LNCAP (cell line): ENCODE data around the gene WDR75.

ENCODE experiments used
- TF ChIP-seq, protein P1 (sequence below): fragments of 450-650 bp; IDR thresholded peaks from 2 replicates; pipeline ENCODE4 v1.5.1; 2017; ENCODE audit warnings: mild to moderate bottlenecking

The WDR75 gene

DNA sequence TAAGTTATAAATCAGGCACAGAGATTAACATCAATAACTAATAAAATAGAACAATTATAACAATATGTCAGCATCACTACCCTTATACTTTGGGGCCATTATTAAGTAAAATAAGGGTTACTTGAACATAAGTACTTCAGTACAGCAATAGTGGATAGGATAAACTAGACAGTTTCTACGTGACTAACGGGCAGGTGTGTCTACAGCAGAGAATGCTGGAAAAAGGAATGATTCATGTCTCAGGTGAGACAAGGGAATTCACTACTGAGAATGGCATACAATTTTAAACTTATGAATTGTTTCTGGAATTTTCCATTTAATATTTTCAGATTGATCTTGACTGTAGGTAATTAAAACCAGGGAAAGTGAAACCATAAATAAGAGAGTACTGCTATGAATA lies 5.5 kb downstream of the WDR75 start:
- TF ChIP-seq, protein P1, sequence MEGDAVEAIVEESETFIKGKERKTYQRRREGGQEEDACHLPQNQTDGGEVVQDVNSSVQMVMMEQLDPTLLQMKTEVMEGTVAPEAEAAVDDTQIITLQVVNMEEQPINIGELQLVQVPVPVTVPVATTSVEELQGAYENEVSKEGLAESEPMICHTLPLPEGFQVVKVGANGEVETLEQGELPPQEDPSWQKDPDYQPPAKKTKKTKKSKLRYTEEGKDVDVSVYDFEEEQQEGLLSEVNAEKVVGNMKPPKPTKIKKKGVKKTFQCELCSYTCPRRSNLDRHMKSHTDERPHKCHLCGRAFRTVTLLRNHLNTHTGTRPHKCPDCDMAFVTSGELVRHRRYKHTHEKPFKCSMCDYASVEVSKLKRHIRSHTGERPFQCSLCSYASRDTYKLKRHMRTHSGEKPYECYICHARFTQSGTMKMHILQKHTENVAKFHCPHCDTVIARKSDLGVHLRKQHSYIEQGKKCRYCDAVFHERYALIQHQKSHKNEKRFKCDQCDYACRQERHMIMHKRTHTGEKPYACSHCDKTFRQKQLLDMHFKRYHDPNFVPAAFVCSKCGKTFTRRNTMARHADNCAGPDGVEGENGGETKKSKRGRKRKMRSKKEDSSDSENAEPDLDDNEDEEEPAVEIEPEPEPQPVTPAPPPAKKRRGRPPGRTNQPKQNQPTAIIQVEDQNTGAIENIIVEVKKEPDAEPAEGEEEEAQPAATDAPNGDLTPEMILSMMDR = no peak

DNA sequence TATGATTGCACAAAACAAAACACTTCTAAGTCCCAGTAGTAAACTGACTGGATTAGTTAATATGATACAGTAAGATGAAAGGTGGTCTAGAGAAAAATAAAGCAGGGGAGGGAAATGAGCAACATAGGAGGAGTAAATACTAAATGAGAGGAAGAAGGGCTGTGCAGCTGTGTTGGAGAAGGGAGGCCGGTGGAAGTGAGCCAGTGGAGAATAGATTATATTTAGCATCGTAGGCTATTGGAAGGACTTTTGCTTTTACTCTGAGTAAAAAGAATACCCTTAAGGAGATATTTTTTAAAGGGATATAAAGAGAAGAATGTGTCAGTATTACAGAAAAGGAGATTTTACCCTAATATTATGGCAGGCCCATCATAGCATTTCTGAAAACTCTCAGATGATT lies 12.7 kb downstream of the WDR75 start:
- TF ChIP-seq, protein P1 = no peak

DNA sequence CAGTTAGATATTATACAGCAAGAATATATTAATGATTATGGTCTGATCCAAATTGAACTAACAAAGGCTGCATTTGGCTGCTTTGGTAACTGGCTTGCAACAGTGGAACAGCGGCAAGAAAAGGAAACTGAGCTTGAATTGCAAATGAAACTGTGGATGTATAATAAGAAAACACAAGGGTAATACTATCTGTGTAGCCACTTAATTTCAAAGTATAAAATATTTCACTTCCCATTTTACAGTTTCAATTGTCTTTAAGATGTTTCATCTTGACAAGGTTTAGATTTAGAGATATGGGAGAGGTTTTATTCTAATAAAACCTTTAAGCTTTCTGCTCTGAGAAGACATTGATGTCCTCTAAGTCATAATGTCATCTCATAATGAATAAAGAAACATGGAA lies 23.8 kb downstream of the WDR75 start:
- TF ChIP-seq, protein P1 = no peak

DNA sequence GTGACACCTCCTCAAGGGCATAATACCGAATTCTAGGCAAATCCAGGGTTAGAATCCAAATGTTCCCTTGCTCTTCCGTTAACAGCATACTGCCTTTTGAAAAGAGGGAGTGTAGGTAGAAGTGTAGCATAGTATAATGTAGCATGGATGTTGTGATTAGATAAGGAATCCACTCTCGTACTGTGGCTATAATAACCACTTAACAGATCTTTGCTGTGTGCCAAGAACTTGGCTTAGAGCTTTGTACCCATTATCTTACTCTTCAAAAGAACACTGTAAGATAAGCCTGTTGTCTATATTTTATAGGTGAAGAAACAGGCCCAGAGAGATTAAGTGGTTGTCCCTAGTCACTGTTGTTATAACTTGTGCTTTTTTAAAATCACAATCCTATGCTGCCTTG lies 24.2 kb downstream of the WDR75 start:
- TF ChIP-seq, protein P1 = no peak

DNA sequence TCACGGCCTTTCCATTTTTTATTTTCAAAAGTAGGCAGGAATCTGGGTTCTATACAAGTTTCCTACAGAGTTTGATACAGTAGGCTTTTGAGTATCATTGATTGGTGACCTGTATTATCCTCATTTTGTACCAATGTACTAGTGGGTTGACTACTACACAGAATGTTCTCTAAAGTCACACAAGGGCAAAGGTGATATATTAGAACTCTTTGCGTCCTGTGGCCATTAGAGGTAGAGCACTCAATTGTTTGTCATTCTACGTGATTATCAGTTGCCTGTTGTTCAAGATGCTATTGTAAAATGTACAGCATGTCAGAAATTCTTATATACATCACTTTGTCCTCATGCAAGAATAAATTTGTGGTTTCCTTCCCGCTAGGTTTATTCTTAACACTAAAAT lies 24.8 kb downstream of the WDR75 start:
- TF ChIP-seq, protein P1 = no peak

DNA sequence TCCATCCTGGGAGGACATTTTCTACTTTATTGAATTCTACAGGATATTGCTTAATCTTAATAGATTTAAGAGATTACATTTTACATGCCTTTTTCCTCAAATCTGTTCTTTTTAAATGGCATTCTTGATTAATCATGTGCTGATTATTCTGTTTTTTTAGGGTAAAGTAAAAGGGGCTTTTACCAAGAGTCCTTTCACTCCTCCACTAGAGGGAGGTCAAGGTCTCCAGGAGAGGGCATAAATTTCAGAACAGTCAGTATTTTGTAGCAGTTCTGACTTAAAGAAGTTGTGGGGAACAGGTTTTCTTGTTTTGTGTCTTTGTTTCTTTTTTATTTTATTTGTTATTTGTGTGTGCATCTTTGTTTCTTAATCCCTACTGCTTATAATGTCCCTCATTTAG lies 25.4 kb downstream of the WDR75 start:
- TF ChIP-seq, protein P1 = peak; percentile 67

DNA sequence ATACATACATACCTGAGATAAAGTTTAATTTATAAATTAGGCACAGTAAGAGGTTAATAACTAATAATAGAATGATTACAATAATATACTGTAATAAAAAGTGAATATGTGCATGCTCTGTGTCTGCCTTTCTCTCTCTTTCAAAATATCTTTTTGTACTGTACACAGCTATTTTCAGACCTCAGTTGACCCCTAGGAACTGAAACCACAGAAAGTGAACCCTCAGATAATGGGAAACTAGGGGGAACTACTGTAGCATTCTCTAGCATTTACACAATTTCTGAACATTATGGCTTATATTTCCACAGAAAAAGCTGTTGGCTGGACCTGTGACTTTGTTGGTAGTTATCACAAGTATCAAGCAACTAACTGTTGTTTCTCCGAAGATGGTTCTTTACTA lies 25.9 kb downstream of the WDR75 start:
- TF ChIP-seq, protein P1 = no peak

DNA sequence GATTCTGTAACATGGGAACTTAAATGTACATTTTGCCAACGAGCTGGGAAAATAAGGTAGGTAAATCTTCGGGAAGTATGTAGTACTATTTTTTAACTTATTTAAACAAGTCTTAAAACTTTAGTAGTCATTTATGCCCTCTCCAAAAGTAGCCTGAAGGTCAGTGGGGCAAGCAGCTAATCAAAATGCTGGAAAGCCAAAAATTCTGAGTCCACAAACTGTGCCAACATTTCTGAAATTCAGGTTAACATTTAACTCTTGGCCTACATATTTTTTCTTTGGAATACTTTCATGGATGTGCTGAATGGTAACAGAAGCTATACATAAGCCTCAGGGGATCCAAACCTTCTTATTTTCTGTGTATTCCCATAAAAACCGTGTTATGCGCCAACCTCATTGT lies 26.3 kb downstream of the WDR75 start:
- TF ChIP-seq, protein P1 = no peak
